Stimulated activated CD8-positive, alpha-beta memory T cell treated with anti-CD3 and anti-CD28 coated beads, Interleukin-2, amount 100 ng/mL, for 48 hours (primary cell): Measurements from ENCODE around the gene NEO1.
A peak's percentile ranks its signal among the peaks of the same experiment; 100 is the strongest.
"Not testable (repeated sequence)": the region's sequence is repeated elsewhere in the genome, so short reads cannot be mapped to it uniquely, and the experiment has no call there.

Experiments
- DNase-seq, 2 donors: peaks; one replicate each; pipeline ENCODE4 v3.0.0-alpha.2; 2020; ENCODE audit warnings: low read depth in 2 of 2

NEO1 gene

GRCh38 chr15:73258271-73259108, 206.2 kb downstream of the NEO1 start:
- no peak for DNase-seq

- no peak for DNase-seq
These were observed 212.6 kb downstream of the NEO1 start for GRCh38 chr15:73264881-73265280.

- peak in 1 of 2 donors; percentile 24 for DNase-seq
These were observed 213.4 kb downstream of the NEO1 start for GRCh38 chr15:73265536-73266153.

GRCh38 chr15:73268457-73268856, 216.2 kb downstream of the NEO1 start:
- DNase-seq = no peak

- no peak for DNase-seq
These were observed 218.3 kb downstream of the NEO1 start for GRCh38 chr15:73270366-73271097.

GRCh38 chr15:73273181-73274002, 221.1 kb downstream of the NEO1 start:
- peak in 1 of 2 donors; percentile 10 for DNase-seq

- no peak for DNase-seq
These were observed 223.6 kb downstream of the NEO1 start for GRCh38 chr15:73275862-73276261.

- DNase-seq = no peak
These were observed 230.5 kb downstream of the NEO1 start for GRCh38 chr15:73282567-73283365.

- DNase-seq = no peak
These were observed 231.2 kb downstream of the NEO1 start for GRCh38 chr15:73283366-73283962.

GRCh38 chr15:73284090-73284716, 231.9 kb downstream of the NEO1 start:
- no peak for DNase-seq

- no peak for DNase-seq
These were observed 234.0 kb downstream of the NEO1 start for GRCh38 chr15:73286311-73286710.

GRCh38 chr15:73287019-73287418, 234.8 kb downstream of the NEO1 start:
- no peak for DNase-seq

GRCh38 chr15:73291441-73291840, 239.2 kb downstream of the NEO1 start:
- no peak for DNase-seq

GRCh38 chr15:73293773-73294172, 241.5 kb downstream of the NEO1 start:
- DNase-seq = no peak

- DNase-seq = no peak
These were observed 243.5 kb downstream of the NEO1 start for GRCh38 chr15:73295630-73296286.

- DNase-seq = no peak
These were observed 244.5 kb downstream of the NEO1 start for GRCh38 chr15:73296609-73297353.

- no peak for DNase-seq
These were observed 246.4 kb downstream of the NEO1 start for GRCh38 chr15:73298522-73299245.

GRCh38 chr15:73300286-73300685, 248.0 kb downstream of the NEO1 start:
- DNase-seq = not testable (repeated sequence)
